ENCODE results near the gene SERPINE1. TPM values are rescaled to one million over a fixed set of nuclear protein-coding genes. Genes with fewer than 3 reads are reported as not detected.
"Not testable (repeated sequence)": the region's sequence is repeated elsewhere in the genome, so short reads cannot be mapped to it uniquely, and the experiment has no call there.

The SERPINE1 gene
- total and polyA plus RNA-seq, 3 experiments from 2014 or later: 0.31 to 0.44 TPM; not detected in 1

- no peak overlapping the region for H3K27ac Mint-ChIP-seq
- Histone ChIP-seq H3K4me3 (ENCODE audit: low read length) (no peak overlapping the region), H3K9me3 (ENCODE audit: low read length) (no peaks in the 10 kb centered on the region), H3K27me3 (ENCODE audit: insufficient read depth, low read length, poor library complexity, severe bottlenecking) (no peaks in the 10 kb centered on the region), H3K4me1 (ENCODE audit: insufficient read depth, low read length) (no peaks in the 10 kb centered on the region), H3K36me3 (ENCODE audit: insufficient read depth, low read length) (no peaks in the 10 kb centered on the region), H3K27ac (ENCODE audit: low read depth, low read length) (no peak overlapping the region)
- CTCF ChIA-PET: interaction anchor here (2.9 kb wide), 1 partner anchor 32 kb away, joined by 8 read pairs; no protein-coding TSS in a partner anchor
- no peak for DNase-seq
- H3K4me3 Mint-ChIP-seq: no peak overlapping the region
- no peaks in the 10 kb centered on the region for H3K36me3 Mint-ChIP-seq
- POLR2A ChIA-PET: no interaction called here
- H3K4me1 Mint-ChIP-seq: no peaks in the 10 kb centered on the region
- peaks cover 11 to 23% of the 10 kb centered on the region in 2 donors for H3K27me3 Mint-ChIP-seq
- H3K9me3 Mint-ChIP-seq: no peaks in the 10 kb centered on the region
These were observed 14.7 kb upstream of the SERPINE1 start for GRCh38 chr7:101112233-101112632.

- H3K36me3 ChIP-seq (ENCODE audit: insufficient read depth, low read length); H3K4me1 ChIP-seq (ENCODE audit: insufficient read depth, low read length); H3K9me3 ChIP-seq (ENCODE audit: low read length); H3K4me1 Mint-ChIP-seq; H3K9me3 Mint-ChIP-seq; H3K4me3 Mint-ChIP-seq; H3K27ac ChIP-seq (ENCODE audit: low read depth, low read length); DNase-seq; H3K27me3 ChIP-seq (ENCODE audit: insufficient read depth, low read length, poor library complexity, severe bottlenecking); POLR2A ChIA-PET; H3K4me3 ChIP-seq (ENCODE audit: low read length); H3K36me3 Mint-ChIP-seq: not testable (repeated sequence)
- CTCF ChIA-PET: interaction anchor here (2.9 kb wide), 1 partner anchor 31 kb away, joined by 8 read pairs; no protein-coding TSS in a partner anchor
- Mint-ChIP-seq H3K27me3 (peaks cover 7 to 22% of the 10 kb centered on the region in 2 donors), H3K27ac (peak overlapping the region in 1 of 8 donors; percentile 9)
These were observed 13.8 kb upstream of the SERPINE1 start for GRCh38 chr7:101113140-101113539.

GRCh38 chr7:101113836-101114235 is 13.1 kb upstream of the SERPINE1 start:
- no peak for DNase-seq
- H3K4me1 Mint-ChIP-seq: no peaks in the 10 kb centered on the region
- H3K27ac ChIP-seq (ENCODE audit: low read depth, low read length): no peak overlapping the region
- no peaks in the 10 kb centered on the region for H3K4me1 ChIP-seq (ENCODE audit: insufficient read depth, low read length)
- H3K9me3 Mint-ChIP-seq: peaks cover 0 to 2% (median 0%) of the 10 kb centered on the region in 5 donors
- no peak overlapping the region for H3K4me3 Mint-ChIP-seq
- no peak overlapping the region for H3K4me3 ChIP-seq (ENCODE audit: low read length)
- H3K27ac Mint-ChIP-seq: no peak overlapping the region
- no peaks in the 10 kb centered on the region for H3K27me3 ChIP-seq (ENCODE audit: insufficient read depth, low read length, poor library complexity, severe bottlenecking)
- CTCF ChIA-PET: interaction anchor here (2.9 kb wide), 1 partner anchor 30 kb away, joined by 8 read pairs; no protein-coding TSS in a partner anchor
- H3K9me3 ChIP-seq (ENCODE audit: low read length): no peaks in the 10 kb centered on the region
- H3K27me3 Mint-ChIP-seq: peaks cover 10 to 22% of the 10 kb centered on the region in 2 donors
- POLR2A ChIA-PET: no interaction called here
- H3K36me3 ChIP-seq (ENCODE audit: insufficient read depth, low read length): no peaks in the 10 kb centered on the region
- no peaks in the 10 kb centered on the region for H3K36me3 Mint-ChIP-seq

- DNase-seq: no peak
- no peak overlapping the region for H3K4me3 Mint-ChIP-seq
- no peaks in the 10 kb centered on the region for H3K4me1 Mint-ChIP-seq
- Histone ChIP-seq H3K4me1 (ENCODE audit: insufficient read depth, low read length) (no peaks in the 10 kb centered on the region), H3K27me3 (ENCODE audit: insufficient read depth, low read length, poor library complexity, severe bottlenecking) (no peaks in the 10 kb centered on the region), H3K9me3 (ENCODE audit: low read length) (no peaks in the 10 kb centered on the region), H3K36me3 (ENCODE audit: insufficient read depth, low read length) (no peaks in the 10 kb centered on the region), H3K27ac (ENCODE audit: low read depth, low read length) (no peak overlapping the region), H3K4me3 (ENCODE audit: low read length) (no peak overlapping the region)
- peaks cover 0 to 2% (median 0%) of the 10 kb centered on the region in 5 donors for H3K9me3 Mint-ChIP-seq
- no peak overlapping the region for H3K27ac Mint-ChIP-seq
- ChIA-PET CTCF (interaction anchor here (2.9 kb wide), 1 partner anchor 29 kb away, joined by 8 read pairs; no protein-coding TSS in a partner anchor), POLR2A (no interaction called here)
- peaks cover 12 to 23% of the 10 kb centered on the region in 2 donors for H3K27me3 Mint-ChIP-seq
- H3K36me3 Mint-ChIP-seq: no peaks in the 10 kb centered on the region
These were observed 12.4 kb upstream of the SERPINE1 start for GRCh38 chr7:101114492-101114891.

- Histone ChIP-seq H3K4me1 (ENCODE audit: insufficient read depth, low read length) (no peaks in the 10 kb centered on the region), H3K27ac (ENCODE audit: low read depth, low read length) (no peak overlapping the region), H3K36me3 (ENCODE audit: insufficient read depth, low read length) (no peaks in the 10 kb centered on the region), H3K27me3 (ENCODE audit: insufficient read depth, low read length, poor library complexity, severe bottlenecking) (no peaks in the 10 kb centered on the region), H3K4me3 (ENCODE audit: low read length) (no peak overlapping the region), H3K9me3 (ENCODE audit: low read length) (no peaks in the 10 kb centered on the region)
- H3K9me3 Mint-ChIP-seq: peaks cover 0 to 2% (median 0%) of the 10 kb centered on the region in 5 donors
- no peaks in the 10 kb centered on the region for H3K4me1 Mint-ChIP-seq
- H3K4me3 Mint-ChIP-seq: no peak overlapping the region
- no peak overlapping the region for H3K27ac Mint-ChIP-seq
- POLR2A ChIA-PET: no interaction called here
- no peak for DNase-seq
- H3K27me3 Mint-ChIP-seq: peaks cover 14 to 30% of the 10 kb centered on the region in 2 donors
- no peaks in the 10 kb centered on the region for H3K36me3 Mint-ChIP-seq
- CTCF ChIA-PET: no interaction called here
These were observed 11.7 kb upstream of the SERPINE1 start for GRCh38 chr7:101115215-101115614.

- Histone ChIP-seq H3K9me3 (ENCODE audit: low read length) (no peaks in the 10 kb centered on the region), H3K4me1 (ENCODE audit: insufficient read depth, low read length) (no peaks in the 10 kb centered on the region), H3K4me3 (ENCODE audit: low read length) (no peak overlapping the region), H3K36me3 (ENCODE audit: insufficient read depth, low read length) (no peaks in the 10 kb centered on the region), H3K27ac (ENCODE audit: low read depth, low read length) (no peak overlapping the region), H3K27me3 (ENCODE audit: insufficient read depth, low read length, poor library complexity, severe bottlenecking) (no peaks in the 10 kb centered on the region)
- H3K9me3 Mint-ChIP-seq: peaks cover 0 to 2% (median 0%) of the 10 kb centered on the region in 5 donors
- H3K27ac Mint-ChIP-seq: no peak overlapping the region
- H3K4me3 Mint-ChIP-seq: no peak overlapping the region
- peaks cover 0 to under 1% (median 0%) of the 10 kb centered on the region in 3 donors for H3K4me1 Mint-ChIP-seq
- ChIA-PET POLR2A (no interaction called here), CTCF (no interaction called here)
- no peak for DNase-seq
- H3K27me3 Mint-ChIP-seq: peaks cover 26 to 38% of the 10 kb centered on the region in 2 donors
- H3K36me3 Mint-ChIP-seq: no peaks in the 10 kb centered on the region
These were observed 10.0 kb upstream of the SERPINE1 start for GRCh38 chr7:101116898-101117297.

GRCh38 chr7:101118856-101119255 is 8.0 kb upstream of the SERPINE1 start:
- no peaks in the 10 kb centered on the region for H3K4me1 ChIP-seq (ENCODE audit: insufficient read depth, low read length)
- H3K27me3 ChIP-seq (ENCODE audit: insufficient read depth, low read length, poor library complexity, severe bottlenecking): no peaks in the 10 kb centered on the region
- Mint-ChIP-seq H3K4me3 (no peak overlapping the region), H3K27ac (no peak overlapping the region), H3K4me1 (peaks cover 0 to 6% (median 0%) of the 10 kb centered on the region in 3 donors), H3K36me3 (no peaks in the 10 kb centered on the region), H3K9me3 (peaks cover 0 to 2% (median 0%) of the 10 kb centered on the region in 5 donors), H3K27me3 (peaks cover 40 to 57% of the 10 kb centered on the region in 2 donors)
- POLR2A ChIA-PET: interaction anchor here (0.6 to 0.7 kb wide), 3 partner anchors 47 to 1047 kb away, joined by 3 to 11 read pairs (median 7); partner anchors contain the start of gene VGF
- no peak overlapping the region for H3K4me3 ChIP-seq (ENCODE audit: low read length)
- DNase-seq: no peak
- CTCF ChIA-PET: interaction anchor here (1.4 kb wide), 1 partner anchor 25 kb away, joined by 4 read pairs; no protein-coding TSS in a partner anchor
- no peak overlapping the region for H3K27ac ChIP-seq (ENCODE audit: low read depth, low read length)
- no peaks in the 10 kb centered on the region for H3K36me3 ChIP-seq (ENCODE audit: insufficient read depth, low read length)
- no peaks in the 10 kb centered on the region for H3K9me3 ChIP-seq (ENCODE audit: low read length)

- DNase-seq: no peak
- Mint-ChIP-seq H3K4me1 (peaks cover 5 to 12% (median 6%) of the 10 kb centered on the region in 3 donors), H3K4me3 (no peak overlapping the region), H3K36me3 (no peaks in the 10 kb centered on the region), H3K9me3 (peaks cover 0 to 2% (median 0%) of the 10 kb centered on the region in 5 donors), H3K27me3 (peaks cover 44 to 62% of the 10 kb centered on the region in 2 donors), H3K27ac (no peak overlapping the region)
- Histone ChIP-seq H3K27me3 (ENCODE audit: insufficient read depth, low read length, poor library complexity, severe bottlenecking) (no peaks in the 10 kb centered on the region), H3K9me3 (ENCODE audit: low read length) (no peaks in the 10 kb centered on the region), H3K4me1 (ENCODE audit: insufficient read depth, low read length) (peaks cover 6% of the 10 kb centered on the region), H3K4me3 (ENCODE audit: low read length) (no peak overlapping the region), H3K27ac (ENCODE audit: low read depth, low read length) (no peak overlapping the region), H3K36me3 (ENCODE audit: insufficient read depth, low read length) (no peaks in the 10 kb centered on the region)
- ChIA-PET CTCF (no interaction called here), POLR2A (no interaction called here)
These were observed 7.0 kb upstream of the SERPINE1 start for GRCh38 chr7:101119876-101120275.
